HG03558 (cell line): ENCODE measurements around the gene PDLIM5.
"Not testable (repeated sequence)": the region's sequence is repeated elsewhere in the genome, so short reads cannot be mapped to it uniquely, and the experiment has no call there.

Experiments used
- ATAC-seq: cut with Tn5 transposase; IDR thresholded peaks from one replicate; pipeline ENCODE4 v1.9.1; 2021; ENCODE audit warnings: moderate number of reproducible peaks; ENCODE audit not compliant: unreplicated experiment; ENCODE audit errors: extremely low read depth

The PDLIM5 gene

GRCh38 chr4:94459462-94460161, 7.9 kb downstream of the PDLIM5 start:
- no peak for ATAC-seq

- no peak for ATAC-seq
These were observed 9.8 kb downstream of the PDLIM5 start for GRCh38 chr4:94461506-94461905.

GRCh38 chr4:94462572-94462971, 10.8 kb downstream of the PDLIM5 start:
- ATAC-seq, result no peak

- no peak for ATAC-seq
These were observed 12.0 kb downstream of the PDLIM5 start for GRCh38 chr4:94463771-94464170.

GRCh38 chr4:94466371-94466770, 14.6 kb downstream of the PDLIM5 start:
- ATAC-seq, result no peak

GRCh38 chr4:94466923-94467322, 15.2 kb downstream of the PDLIM5 start:
- ATAC-seq, result no peak

GRCh38 chr4:94468093-94468769, 16.5 kb downstream of the PDLIM5 start:
- no peak for ATAC-seq

- no peak for ATAC-seq
These were observed 17.6 kb downstream of the PDLIM5 start for GRCh38 chr4:94469221-94469784.

- ATAC-seq, result no peak
These were observed 18.4 kb downstream of the PDLIM5 start for GRCh38 chr4:94470132-94470531.

GRCh38 chr4:94470782-94471181, 19.0 kb downstream of the PDLIM5 start:
- ATAC-seq, result not testable (repeated sequence)

- ATAC-seq, result no peak
These were observed 20.5 kb downstream of the PDLIM5 start for GRCh38 chr4:94472056-94472826.

- ATAC-seq, result no peak
These were observed 23.3 kb downstream of the PDLIM5 start for GRCh38 chr4:94475050-94475449.

GRCh38 chr4:94475794-94476193, 24.1 kb downstream of the PDLIM5 start:
- no peak for ATAC-seq

- ATAC-seq, result no peak
These were observed 25.5 kb downstream of the PDLIM5 start for GRCh38 chr4:94477227-94477626.

GRCh38 chr4:94478805-94479204, 27.1 kb downstream of the PDLIM5 start:
- not testable (repeated sequence) for ATAC-seq

GRCh38 chr4:94479358-94480141, 27.8 kb downstream of the PDLIM5 start:
- no peak for ATAC-seq

- ATAC-seq, result no peak
These were observed 28.7 kb downstream of the PDLIM5 start for GRCh38 chr4:94480362-94480951.

GRCh38 chr4:94483895-94484294, 32.2 kb downstream of the PDLIM5 start:
- ATAC-seq, result no peak

- no peak for ATAC-seq
These were observed 33.1 kb downstream of the PDLIM5 start for GRCh38 chr4:94484818-94485217.

GRCh38 chr4:94486372-94486801, 34.6 kb downstream of the PDLIM5 start:
- no peak for ATAC-seq
